GM21723 (cell line): ENCODE results near the gene GTF2A1L.
"Not testable (repeated sequence)": the region's sequence is repeated elsewhere in the genome, so short reads cannot be mapped to it uniquely, and the experiment has no call there.

Experiments used
- ATAC-seq: cut with Tn5 transposase; IDR thresholded peaks from one replicate; pipeline ENCODE4 v1.9.1; 2021; ENCODE audit warnings: mild to moderate bottlenecking, moderate library complexity; ENCODE audit not compliant: unreplicated experiment

GTF2A1L gene

GRCh38 chr2:48605482-48606175, 12.0 kb upstream of the GTF2A1L start:
- no peak for ATAC-seq

GRCh38 chr2:48607307-48608014, 10.2 kb upstream of the GTF2A1L start:
- no peak for ATAC-seq

GRCh38 chr2:48613211-48613610, 4.4 kb upstream of the GTF2A1L start:
- ATAC-seq: no peak

- ATAC-seq: not testable (repeated sequence)
Observed at GRCh38 chr2:48614581-48614980, 3.1 kb upstream of the GTF2A1L start.

GRCh38 chr2:48619526-48619925, 1.9 kb downstream of the GTF2A1L start:
- ATAC-seq: no peak

- no peak for ATAC-seq
Observed at GRCh38 chr2:48620604-48621003, 2.9 kb downstream of the GTF2A1L start.

- not testable (repeated sequence) for ATAC-seq
Observed at GRCh38 chr2:48622691-48623090, 5.0 kb downstream of the GTF2A1L start.

- ATAC-seq: no peak
Observed at GRCh38 chr2:48624696-48625095, 7.0 kb downstream of the GTF2A1L start.

GRCh38 chr2:48626047-48626446, 8.4 kb downstream of the GTF2A1L start:
- ATAC-seq: no peak

GRCh38 chr2:48633143-48633542, 15.5 kb downstream of the GTF2A1L start:
- ATAC-seq: no peak

- no peak for ATAC-seq
Observed at GRCh38 chr2:48635786-48636185, 18.1 kb downstream of the GTF2A1L start.

GRCh38 chr2:48638261-48638660, 20.6 kb downstream of the GTF2A1L start:
- ATAC-seq: no peak

- ATAC-seq: no peak
Observed at GRCh38 chr2:48651158-48651790, 33.6 kb downstream of the GTF2A1L start.

- no peak for ATAC-seq
Observed at GRCh38 chr2:48668992-48669391, 51.3 kb downstream of the GTF2A1L start.

- ATAC-seq: no peak
Observed at GRCh38 chr2:48673581-48673980, 55.9 kb downstream of the GTF2A1L start.

GRCh38 chr2:48674933-48675332, 57.3 kb downstream of the GTF2A1L start:
- no peak for ATAC-seq

GRCh38 chr2:48677450-48677849, 59.8 kb downstream of the GTF2A1L start:
- no peak for ATAC-seq

- no peak for ATAC-seq
Observed at GRCh38 chr2:48685126-48685525, 67.5 kb downstream of the GTF2A1L start.

GRCh38 chr2:48691935-48692691, 74.5 kb downstream of the GTF2A1L start:
- no peak for ATAC-seq

GRCh38 chr2:48693066-48693465, 75.4 kb downstream of the GTF2A1L start:
- no peak for ATAC-seq

GRCh38 chr2:48693645-48694044, 76.0 kb downstream of the GTF2A1L start:
- no peak for ATAC-seq
